Femur (tissue), 1 donor: ENCODE data around the gene ATXN1.

ENCODE experiments used
- DNase-seq: peaks from one replicate; pipeline ENCODE4 v3.0.0-alpha.2; 2017

ATXN1 gene

GRCh38 chr6:16696496-16696895 is 64.8 kb downstream of the ATXN1 start:
- DNase-seq, result no peak

DNA sequence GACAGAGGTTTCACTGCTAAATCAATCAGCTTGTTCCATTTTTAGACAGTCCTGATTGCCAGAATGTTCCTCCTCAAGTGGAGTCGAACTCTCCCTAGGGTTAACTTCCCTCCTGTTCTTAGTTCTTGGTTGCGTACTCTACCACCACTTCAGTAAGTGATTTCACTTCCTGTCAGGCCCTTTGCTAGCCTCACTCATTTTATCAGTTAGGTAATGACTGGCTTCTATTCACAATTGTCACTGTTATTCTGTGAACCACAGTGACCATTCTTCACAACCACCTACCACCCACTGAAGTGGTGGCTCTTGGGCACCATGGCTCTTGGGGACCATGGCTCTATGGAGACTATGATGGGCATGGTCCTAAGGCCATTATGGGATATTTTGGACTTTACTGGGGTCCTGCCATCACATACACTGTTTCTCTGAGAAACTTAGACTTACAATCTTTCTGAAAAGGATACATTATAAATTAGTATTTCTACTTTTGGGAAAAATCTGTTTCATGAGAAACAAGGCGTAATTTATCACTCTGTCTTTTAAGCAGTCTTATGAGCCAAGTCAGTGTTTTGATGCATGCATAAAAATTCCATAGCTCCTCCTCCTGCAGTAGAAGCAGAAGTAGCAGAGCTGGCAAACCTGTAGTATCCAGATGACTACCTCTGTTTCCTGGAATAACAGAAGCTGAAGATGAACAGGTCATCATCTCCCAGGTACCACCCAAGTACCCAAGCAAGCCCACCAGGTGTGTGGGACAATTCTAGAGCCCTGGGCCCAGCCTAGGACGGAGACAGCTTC is 66.3 kb downstream of the ATXN1 start:
- no peak for DNase-seq

GRCh38 chr6:16691324-16691723 is 69.9 kb downstream of the ATXN1 start:
- no peak for DNase-seq

DNA sequence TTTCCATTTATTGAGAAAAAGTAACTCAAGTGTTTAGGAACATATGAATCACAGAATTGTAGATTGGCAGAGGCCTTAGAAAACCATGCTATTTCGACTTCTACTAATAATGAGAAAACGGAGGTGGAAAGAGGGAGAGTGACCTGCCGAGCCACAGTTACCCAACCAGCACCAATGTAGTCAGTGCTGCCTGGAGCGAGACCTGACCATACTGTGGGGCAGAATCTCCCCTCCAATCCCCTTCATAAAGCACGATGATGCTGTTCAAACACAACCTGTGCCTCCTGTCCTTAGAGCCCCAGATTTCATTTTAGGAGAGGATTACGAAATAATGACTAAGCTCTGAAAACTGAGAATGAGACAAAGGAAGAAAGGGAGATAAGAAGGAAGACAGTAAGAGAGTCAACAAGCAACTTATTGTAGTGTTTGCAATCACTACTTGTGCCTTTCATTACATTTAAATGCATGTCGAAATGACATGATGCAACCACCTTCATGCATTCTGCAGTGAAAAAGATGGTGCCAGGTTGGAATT is 70.6 kb downstream of the ATXN1 start:
- no peak for DNase-seq

- DNase-seq, result no peak
Observed at GRCh38 chr6:16689788-16690607, 71.3 kb downstream of the ATXN1 start.

GRCh38 chr6:16688984-16689636 is 72.2 kb downstream of the ATXN1 start:
- DNase-seq, result no peak

DNA sequence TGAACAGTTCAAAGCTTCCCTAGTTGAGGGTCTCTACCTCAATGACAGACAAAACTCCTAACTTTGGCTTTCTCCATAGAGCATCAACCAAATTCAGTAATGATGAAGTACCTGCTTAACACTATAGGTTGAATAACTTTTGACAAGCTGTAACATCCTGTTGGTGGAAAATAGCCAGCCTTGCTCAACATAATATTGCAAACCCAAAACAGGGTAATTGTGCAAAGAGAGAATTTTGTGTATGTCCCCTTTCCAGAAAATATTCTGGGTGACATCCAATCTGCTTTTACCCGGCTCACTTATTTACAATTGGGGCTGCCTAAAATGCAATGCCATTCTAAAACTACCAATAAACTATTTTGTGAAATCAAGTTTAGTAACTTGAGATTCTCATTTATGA is 72.8 kb downstream of the ATXN1 start:
- no peak for DNase-seq

- DNase-seq, result no peak
Observed at GRCh38 chr6:16687045-16687444, 74.2 kb downstream of the ATXN1 start.

DNA sequence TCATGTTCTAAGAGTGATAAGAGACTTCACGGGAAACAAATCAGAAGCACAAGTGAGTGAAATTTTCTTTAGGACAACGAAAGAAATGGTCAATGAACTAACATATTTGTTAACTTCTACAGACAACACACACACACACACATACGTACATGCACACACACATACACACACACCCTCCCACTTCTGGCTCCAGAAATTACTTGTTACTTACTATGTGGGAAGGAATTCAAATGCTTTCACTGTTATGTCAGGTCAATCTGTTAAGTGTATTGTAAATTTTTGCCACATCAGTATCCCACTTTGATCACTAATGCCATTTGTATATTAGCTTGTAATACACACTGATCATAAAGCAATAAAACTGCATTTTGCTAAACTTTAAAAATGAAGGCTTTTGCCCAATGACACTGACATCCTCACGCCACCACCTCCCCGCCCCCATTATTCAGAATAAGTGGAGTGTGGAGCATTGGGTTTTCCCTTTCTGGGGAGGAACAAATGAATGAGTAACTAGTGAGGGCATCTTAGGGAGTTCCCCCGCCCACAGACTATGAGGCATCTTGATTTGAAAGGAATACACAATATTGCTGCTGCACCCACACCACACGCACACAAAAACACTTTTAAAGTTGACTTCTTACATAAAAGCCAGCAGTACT is 76.2 kb downstream of the ATXN1 start:
- no peak for DNase-seq

GRCh38 chr6:16684195-16684689 is 77.0 kb downstream of the ATXN1 start:
- peak; percentile 45 for DNase-seq

GRCh38 chr6:16683641-16684194 is 77.5 kb downstream of the ATXN1 start:
- peak; percentile 40 for DNase-seq

GRCh38 chr6:16681260-16681873 is 79.9 kb downstream of the ATXN1 start:
- no peak for DNase-seq

DNA sequence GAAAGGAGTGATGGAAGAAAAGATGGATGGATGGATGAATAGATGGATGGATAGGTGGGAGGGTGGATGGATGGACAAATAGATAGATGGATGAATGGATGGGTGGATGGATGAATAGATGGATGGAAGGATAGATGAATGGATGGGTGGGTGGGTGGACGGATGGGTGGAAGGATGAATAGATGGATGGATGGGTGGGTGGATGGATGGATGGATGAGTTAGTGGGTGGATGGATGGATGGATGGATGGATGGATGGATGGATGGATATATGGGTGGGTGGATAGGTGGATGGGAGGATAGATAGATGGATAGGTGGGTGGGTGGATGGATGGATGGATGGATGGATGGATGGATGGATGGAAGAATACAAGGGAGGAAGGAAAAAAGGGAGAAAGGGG is 82.2 kb downstream of the ATXN1 start:
- no peak for DNase-seq

GRCh38 chr6:16677458-16677857 is 83.8 kb downstream of the ATXN1 start:
- no peak for DNase-seq

GRCh38 chr6:16676978-16677377 is 84.3 kb downstream of the ATXN1 start:
- no peak for DNase-seq

DNA sequence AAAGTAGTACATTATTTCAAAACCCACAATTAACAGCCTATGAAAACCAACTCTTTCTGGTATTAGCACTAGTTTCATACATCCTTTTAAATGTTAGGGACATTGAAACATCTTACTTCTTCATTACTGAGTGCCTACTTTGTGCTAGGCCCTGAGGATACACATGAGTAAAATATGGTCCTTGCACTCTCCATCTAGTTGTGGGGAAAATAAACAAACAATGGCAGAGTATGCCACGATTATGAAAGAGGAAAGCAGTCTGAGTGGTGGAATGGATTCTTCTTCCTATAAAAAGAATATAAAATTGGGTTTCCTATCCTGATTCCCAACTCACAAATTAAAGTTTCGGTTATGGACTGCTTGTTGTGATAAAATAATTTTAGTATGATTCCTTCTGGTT is 84.9 kb downstream of the ATXN1 start:
- no peak for DNase-seq

- DNase-seq, result no peak
Observed at GRCh38 chr6:16674801-16675392, 86.4 kb downstream of the ATXN1 start.

GRCh38 chr6:16673011-16673797 is 88.1 kb downstream of the ATXN1 start:
- DNase-seq, result no peak

DNA sequence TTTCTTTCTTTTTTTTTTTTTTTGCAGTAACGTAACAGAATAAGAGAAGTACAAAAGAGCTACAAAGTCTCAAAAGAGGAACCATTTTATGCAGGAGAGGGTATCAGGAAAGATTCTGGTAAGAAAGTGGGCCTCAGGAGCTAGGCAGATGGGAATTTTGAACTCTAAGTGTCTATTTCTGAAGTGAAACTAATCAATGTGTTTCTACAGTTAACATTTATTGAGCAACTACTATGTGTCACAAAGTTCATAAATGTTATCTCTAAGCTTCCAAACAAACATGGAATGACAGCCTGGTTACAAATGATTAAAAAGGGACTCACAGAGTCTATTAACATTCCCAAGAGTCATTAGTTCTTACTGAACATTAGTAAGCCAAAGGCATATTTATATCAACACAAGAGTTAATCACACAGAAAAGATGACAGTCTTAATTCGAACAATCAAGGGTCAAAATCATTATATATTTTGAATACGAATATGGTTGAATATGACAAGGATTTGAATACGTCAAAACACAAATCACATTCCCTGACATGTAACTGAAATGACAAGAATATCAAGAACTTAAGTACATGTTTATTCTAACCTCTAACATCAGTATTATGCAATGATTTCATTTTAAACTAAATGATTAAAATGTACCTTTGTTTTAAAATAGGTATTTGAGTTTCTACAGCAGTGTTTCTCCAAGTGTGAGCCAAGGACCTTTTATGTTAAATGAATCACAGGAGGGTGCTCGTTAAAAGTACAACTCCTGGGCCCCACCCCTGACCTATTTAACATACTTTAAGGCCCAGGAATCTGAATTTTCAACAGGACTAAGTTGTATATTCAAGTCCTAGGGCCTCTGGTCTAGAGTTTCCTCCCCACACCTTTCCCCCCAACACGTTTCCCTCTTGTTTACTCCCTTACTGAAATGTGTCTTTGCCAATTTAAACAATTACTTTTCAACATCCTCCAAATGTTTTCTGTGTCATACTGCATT is 89.7 kb downstream of the ATXN1 start:
- DNase-seq, result no peak
